ENCODE results near the gene POLDIP2.

GRCh38 chr17:28390984-28391383 lies 33.7 kb upstream of the POLDIP2 start:
- no peak for TF ChIP-seq CTCF (IDR thresholded peaks at IDR 0.05; ENCODE audit: borderline replicate concordance, extremely low read depth, low read length, poor library complexity, severe bottlenecking)
- TF ChIP-seq EZH2 (IDR thresholded peaks at IDR 0.05; ENCODE audit: borderline replicate concordance, low read depth, low read length, severe bottlenecking): no peak
